Measurements from ENCODE around the gene DPH6. TPM values are rescaled to one million over a fixed set of nuclear protein-coding genes. Genes with fewer than 3 reads are reported as not detected.

Gene DPH6
- total RNA-seq, 1 donor from 2014 or later: 18.8 TPM

- Mint-ChIP-seq H3K36me3 (ENCODE audit: low read depth) (peaks cover 14% of the 10 kb centered on the region), H3K4me1 (no peaks in the 10 kb centered on the region), H3K9me3 (peaks cover 2% of the 10 kb centered on the region), H3K27me3 (no peaks in the 10 kb centered on the region), H3K4me3 (no peak overlapping the region), H3K27ac (no peak overlapping the region)
- no peak for ATAC-seq (ENCODE audit: low read depth)
- ChIA-PET POLR2A (no interaction called here), CTCF (no interaction called here)
- intact Hi-C loops (cut with micrococcal nuclease): no loop called here
- DNase-seq: no peak
- no peak for TF ChIP-seq CTCF (IDR thresholded peaks at IDR 0.05)
Observed at GRCh38 chr15:35439291-35439690, 106.7 kb downstream of the DPH6 start.

DNA sequence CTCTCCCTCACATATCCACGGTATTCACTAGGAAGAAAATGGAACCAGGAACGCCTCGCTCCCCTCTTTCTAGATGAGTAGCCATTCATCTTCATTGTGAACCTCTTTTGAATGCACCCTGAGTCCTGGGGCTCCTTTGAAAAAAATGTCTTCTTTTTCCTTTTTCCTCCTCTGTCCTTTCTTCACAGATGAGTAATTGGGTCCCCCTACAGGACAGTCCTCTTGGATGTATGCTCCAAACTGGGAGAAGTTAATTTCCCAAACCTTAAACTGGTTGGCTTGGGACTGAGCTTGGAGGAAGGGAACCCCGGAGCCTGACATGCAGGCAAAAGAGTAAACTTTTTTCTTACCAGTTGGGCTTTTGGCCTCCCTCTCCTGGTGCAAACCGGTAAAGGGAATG lies 108.8 kb downstream of the DPH6 start:
- Mint-ChIP-seq H3K9me3 (peaks cover 2% of the 10 kb centered on the region), H3K36me3 (ENCODE audit: low read depth) (peaks cover 14% of the 10 kb centered on the region), H3K4me3 (no peak overlapping the region), H3K27ac (no peak overlapping the region), H3K4me1 (no peaks in the 10 kb centered on the region), H3K27me3 (no peaks in the 10 kb centered on the region)
- intact Hi-C loops (cut with micrococcal nuclease): no loop called here
- TF ChIP-seq CTCF (IDR thresholded peaks at IDR 0.05): no peak
- DNase-seq (no peak), ATAC-seq (ENCODE audit: low read depth) (no peak)
- ChIA-PET POLR2A (no interaction called here), CTCF (interaction anchor here (0.7 kb wide), 1 partner anchor 12 kb away, joined by 3 read pairs; no protein-coding TSS in a partner anchor)

- TF ChIP-seq CTCF (IDR thresholded peaks at IDR 0.05): no peak
- H3K9me3 Mint-ChIP-seq: peaks cover 2% of the 10 kb centered on the region
- H3K36me3 Mint-ChIP-seq (ENCODE audit: low read depth): peaks cover 14% of the 10 kb centered on the region
- intact Hi-C loops (cut with micrococcal nuclease): no loop called here
- H3K4me1 Mint-ChIP-seq: no peaks in the 10 kb centered on the region
- no peaks in the 10 kb centered on the region for H3K27me3 Mint-ChIP-seq
- ATAC-seq (ENCODE audit: low read depth): no peak
- ChIA-PET POLR2A (no interaction called here), CTCF (interaction anchor here (0.7 to 3.5 kb wide), 2 partner anchors 8 to 13 kb away, joined by 3 to 13 read pairs; no protein-coding TSS in a partner anchor)
- DNase-seq: no peak
- no peak overlapping the region for H3K4me3 Mint-ChIP-seq
- no peak overlapping the region for H3K27ac Mint-ChIP-seq
Observed at GRCh38 chr15:35436422-35436821, 109.5 kb downstream of the DPH6 start.

DNA sequence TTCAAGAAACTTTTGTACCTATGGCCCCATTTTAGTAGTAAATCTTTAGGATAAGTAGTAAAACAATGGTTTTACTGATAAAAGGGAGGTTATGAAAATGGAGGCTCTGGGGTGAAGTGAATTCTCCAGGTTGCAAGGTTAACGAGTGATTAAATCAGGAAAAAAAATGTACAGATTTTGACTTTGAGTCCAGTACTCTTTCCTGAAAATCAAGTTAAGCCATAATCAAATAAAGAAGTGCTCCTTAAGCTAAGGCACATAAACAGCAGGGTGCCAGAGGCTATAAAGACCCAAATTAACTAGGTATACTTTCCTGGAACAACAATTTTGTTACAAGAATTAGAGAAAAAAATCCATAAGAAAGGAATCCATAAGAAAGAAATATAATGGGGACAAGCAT lies 114.7 kb downstream of the DPH6 start:
- ATAC-seq (ENCODE audit: low read depth) (no peak), DNase-seq (no peak)
- CTCF ChIA-PET: interaction anchor here (1.7 kb wide), 1 partner anchor 12 kb away, joined by 4 read pairs; no protein-coding TSS in a partner anchor
- POLR2A ChIA-PET: no interaction called here
- TF ChIP-seq CTCF (IDR thresholded peaks at IDR 0.05): no peak
- H3K36me3 Mint-ChIP-seq (ENCODE audit: low read depth): peaks cover 5% of the 10 kb centered on the region
- H3K9me3 Mint-ChIP-seq: peaks cover 2% of the 10 kb centered on the region
- no peaks in the 10 kb centered on the region for H3K4me1 Mint-ChIP-seq
- H3K4me3 Mint-ChIP-seq: no peak overlapping the region
- no peak overlapping the region for H3K27ac Mint-ChIP-seq
- H3K27me3 Mint-ChIP-seq: no peaks in the 10 kb centered on the region
- intact Hi-C loops (cut with micrococcal nuclease): no loop called here

DNA sequence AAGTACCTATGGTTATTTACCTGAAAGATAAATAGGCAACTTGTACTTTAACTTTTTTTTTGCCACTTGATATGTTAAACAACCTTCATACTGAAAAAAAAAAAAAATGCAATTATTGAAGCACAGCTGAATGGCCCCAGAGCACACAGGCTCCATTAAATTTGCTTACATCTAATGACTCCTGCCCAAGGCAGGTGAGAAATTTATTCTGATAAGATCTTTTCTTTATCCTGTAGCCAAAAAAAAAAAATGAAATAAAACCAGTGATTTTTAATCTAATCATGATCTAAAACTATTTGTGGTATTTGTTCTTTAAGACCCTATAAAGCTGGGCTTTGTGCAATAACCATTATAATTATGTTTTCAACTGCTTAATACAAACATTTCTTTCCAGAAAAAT lies 115.7 kb downstream of the DPH6 start:
- Mint-ChIP-seq H3K36me3 (ENCODE audit: low read depth) (peaks cover 2% of the 10 kb centered on the region), H3K4me1 (no peaks in the 10 kb centered on the region), H3K4me3 (no peak overlapping the region), H3K27ac (no peak overlapping the region), H3K27me3 (no peaks in the 10 kb centered on the region), H3K9me3 (peaks cover 2% of the 10 kb centered on the region)
- no peak for DNase-seq
- intact Hi-C loops (cut with micrococcal nuclease): no loop called here
- ChIA-PET POLR2A (no interaction called here), CTCF (no interaction called here)
- no peak for ATAC-seq (ENCODE audit: low read depth)
- TF ChIP-seq CTCF (IDR thresholded peaks at IDR 0.05): no peak

Data from activated B cell treated with CpG ODN at 0.5 μM for 24 hours (primary cell).